Activated T-cell treated with anti-CD3 and anti-CD28 coated beads, Interleukin-2, amount 50 U/mL, for 72 hours (primary cell): ENCODE results near the gene ABHD12. TPM values are rescaled to one million over a fixed set of nuclear protein-coding genes. Genes with fewer than 3 reads are reported as not detected.

Experiments used
- ATAC-seq, 2 donors: fragments of 150-1000 bp; cut with Tn5 transposase; replicated peaks in 1 of 2; 2 replicates each; pipeline ENCODE4 v1.10.0; 2021; ENCODE audit warnings: moderate library complexity in 2 of 2, mild to moderate bottlenecking in 1 of 2
- DNase-seq, 2 donors: peaks; one replicate each; pipeline ENCODE4 v3.0.0; 2021 to 2022; ENCODE audit warnings: mixed read lengths in 1 of 2
- H3K27ac Mint-ChIP-seq: one replicate; pipeline ENCODE4 v1.8.0; 2022; ENCODE audit warnings: mild to moderate bottlenecking, moderate library complexity, mixed read lengths
- H3K27me3 Mint-ChIP-seq: one replicate; pipeline ENCODE4 v1.8.0; 2022; ENCODE audit warnings: low read depth, mixed read lengths
- H3K36me3 Mint-ChIP-seq, 2 donors: one replicate each; pipeline ENCODE4 v1.8.0; 2022; ENCODE audit warnings: mixed read lengths in 2 of 2, mild to moderate bottlenecking in 1 of 2; ENCODE audit not compliant: insufficient read depth in 2 of 2
- H3K4me1 Mint-ChIP-seq: one replicate; pipeline ENCODE4 v1.8.0; 2022; ENCODE audit warnings: low read depth, mixed read lengths
- H3K4me3 Mint-ChIP-seq, 2 donors: one replicate each; pipeline ENCODE4 v1.8.0; 2022; ENCODE audit warnings: mild to moderate bottlenecking in 2 of 2, mixed read lengths in 2 of 2, moderate library complexity in 2 of 2
- H3K9me3 Mint-ChIP-seq, 2 donors: one replicate each; pipeline ENCODE4 v1.8.0; 2022; ENCODE audit warnings: mixed read lengths in 2 of 2
- total RNA-seq, 2 donors: library from RNA; stranded (reverse); gene quantifications; one replicate each; pipeline ENCODE4 v1.2.3, GENCODE V29; 2022

The ABHD12 gene
- total RNA-seq, 2 donors from 2014 or later, result 25.5 to 26.5 TPM

GRCh38 chr20:25399037-25399430, 8.4 kb upstream of the ABHD12 start:
- peak in 1 of 2 donors; percentile 29 for DNase-seq
- Mint-ChIP-seq H3K27me3 (no peaks in the 10 kb centered on the region), H3K4me3 (no peak overlapping the region), H3K27ac (no peak overlapping the region), H3K9me3 (peaks cover 5 to 8% of the 10 kb centered on the region in 2 donors), H3K4me1 (no peaks in the 10 kb centered on the region), H3K36me3 (peaks cover 6 to 7% of the 10 kb centered on the region in 2 donors)
- peak; percentile 47 to 49 for ATAC-seq

- Mint-ChIP-seq H3K27ac (no peak overlapping the region), H3K4me1 (no peaks in the 10 kb centered on the region), H3K4me3 (no peak overlapping the region), H3K27me3 (no peaks in the 10 kb centered on the region), H3K9me3 (peaks cover 5 to 8% of the 10 kb centered on the region in 2 donors), H3K36me3 (peaks cover 6 to 7% of the 10 kb centered on the region in 2 donors)
- no peak for DNase-seq
- ATAC-seq, result no peak
These were observed 7.9 kb upstream of the ABHD12 start for GRCh38 chr20:25398376-25399036.

GRCh38 chr20:25397821-25398220, 7.2 kb upstream of the ABHD12 start:
- no peaks in the 10 kb centered on the region for H3K4me1 Mint-ChIP-seq
- peaks cover 2 to 4% of the 10 kb centered on the region in 2 donors for H3K9me3 Mint-ChIP-seq
- H3K4me3 Mint-ChIP-seq, result no peak overlapping the region
- ATAC-seq (no peak), DNase-seq (no peak)
- peaks cover 2 to 4% of the 10 kb centered on the region in 2 donors for H3K36me3 Mint-ChIP-seq
- H3K27me3 Mint-ChIP-seq, result no peaks in the 10 kb centered on the region
- H3K27ac Mint-ChIP-seq, result no peak overlapping the region

DNA sequence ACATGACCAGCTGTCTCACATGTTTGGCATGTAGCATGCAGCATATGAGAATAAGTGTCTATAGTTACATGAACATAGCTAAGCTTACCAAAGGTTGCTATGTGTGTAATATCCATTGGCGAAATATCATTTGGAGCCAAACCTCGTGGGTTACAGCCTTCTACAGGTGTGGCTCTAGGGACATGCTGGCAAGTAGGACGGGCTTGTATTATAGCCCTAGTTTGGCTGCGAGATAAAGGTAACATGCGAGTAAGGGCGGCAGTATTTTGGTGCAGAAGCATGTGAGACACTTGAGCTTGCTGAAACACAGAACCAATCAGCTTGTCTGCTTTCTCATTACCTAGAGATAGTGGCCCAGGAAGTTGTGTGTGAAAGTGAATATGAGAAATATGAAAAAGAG, 6.5 kb upstream of the ABHD12 start:
- DNase-seq, result no peak
- no peak for ATAC-seq
- no peaks in the 10 kb centered on the region for H3K36me3 Mint-ChIP-seq
- H3K4me1 Mint-ChIP-seq, result no peaks in the 10 kb centered on the region
- H3K27ac Mint-ChIP-seq, result no peak overlapping the region
- H3K4me3 Mint-ChIP-seq, result no peak overlapping the region
- no peaks in the 10 kb centered on the region for H3K9me3 Mint-ChIP-seq
- H3K27me3 Mint-ChIP-seq, result no peaks in the 10 kb centered on the region

GRCh38 chr20:25394996-25395395, 4.4 kb upstream of the ABHD12 start:
- no peak overlapping the region for H3K27ac Mint-ChIP-seq
- ATAC-seq, result no peak
- DNase-seq, result no peak
- no peaks in the 10 kb centered on the region for H3K4me1 Mint-ChIP-seq
- H3K9me3 Mint-ChIP-seq, result no peaks in the 10 kb centered on the region
- H3K27me3 Mint-ChIP-seq, result no peaks in the 10 kb centered on the region
- no peak overlapping the region for H3K4me3 Mint-ChIP-seq
- no peaks in the 10 kb centered on the region for H3K36me3 Mint-ChIP-seq

DNA sequence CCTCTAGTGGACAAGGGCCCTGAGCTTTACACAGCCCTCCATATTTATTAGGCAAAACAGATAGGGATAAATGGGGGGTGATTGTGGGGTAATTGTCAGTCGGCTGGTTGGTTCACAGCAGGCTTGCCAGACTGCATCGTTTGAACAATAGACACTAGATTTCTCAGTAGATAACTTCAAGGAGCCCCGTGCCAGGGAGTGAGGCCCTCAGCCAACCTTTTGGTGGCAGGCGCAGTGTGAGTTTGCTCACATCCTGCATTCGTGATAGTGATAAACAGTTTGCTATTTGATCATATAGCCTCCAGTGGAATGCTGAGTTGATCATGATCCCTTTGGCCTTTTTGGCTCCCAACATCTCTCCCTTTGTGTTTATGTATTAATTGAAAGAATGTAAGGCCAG, 3.6 kb upstream of the ABHD12 start:
- no peaks in the 10 kb centered on the region for H3K9me3 Mint-ChIP-seq
- H3K27ac Mint-ChIP-seq, result no peak overlapping the region
- DNase-seq, result no peak
- no peak overlapping the region for H3K4me3 Mint-ChIP-seq
- no peaks in the 10 kb centered on the region for H3K36me3 Mint-ChIP-seq
- no peak for ATAC-seq
- no peaks in the 10 kb centered on the region for H3K27me3 Mint-ChIP-seq
- H3K4me1 Mint-ChIP-seq, result peaks cover 5% of the 10 kb centered on the region

GRCh38 chr20:25389858-25390537, 637 bp downstream of the ABHD12 start:
- Mint-ChIP-seq H3K27ac (no peak overlapping the region), H3K4me1 (peaks cover 15% of the 10 kb centered on the region), H3K36me3 (peaks cover 0 to 3% of the 10 kb centered on the region in 2 donors), H3K9me3 (no peaks in the 10 kb centered on the region), H3K4me3 (peak overlapping the region; percentile 80 to 86), H3K27me3 (no peaks in the 10 kb centered on the region)
- DNase-seq, result peak; percentile 42 to 50
- ATAC-seq, result peak; percentile 37 to 42

DNA sequence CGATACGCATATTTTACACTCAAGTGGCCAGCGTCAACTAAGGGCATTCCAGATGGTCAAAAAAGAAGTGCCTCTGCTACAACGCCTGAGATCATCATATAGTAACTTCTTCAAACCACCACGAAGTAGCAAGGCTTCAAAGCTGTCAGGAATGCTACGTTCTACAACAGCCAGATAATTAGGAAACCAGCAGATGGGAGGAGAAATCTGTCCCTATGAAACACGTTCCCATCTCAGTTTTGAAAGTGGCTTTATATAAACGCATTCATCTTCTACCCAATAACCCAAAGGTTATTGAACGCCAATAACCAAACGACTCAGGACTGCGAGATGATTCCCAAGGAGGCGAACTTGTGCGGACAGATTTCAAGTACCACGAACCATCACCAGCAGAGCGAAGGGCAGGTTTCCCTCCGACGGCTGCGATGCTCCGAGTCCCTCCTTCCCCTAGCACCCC, 1.2 kb downstream of the ABHD12 start:
- DNase-seq, result no peak
- peaks cover 15% of the 10 kb centered on the region for H3K4me1 Mint-ChIP-seq
- peak overlapping the region; percentile 80 to 86 for H3K4me3 Mint-ChIP-seq
- no peak overlapping the region for H3K27ac Mint-ChIP-seq
- ATAC-seq, result no peak
- H3K27me3 Mint-ChIP-seq, result no peaks in the 10 kb centered on the region
- peaks cover 0 to 3% of the 10 kb centered on the region in 2 donors for H3K36me3 Mint-ChIP-seq
- no peaks in the 10 kb centered on the region for H3K9me3 Mint-ChIP-seq

GRCh38 chr20:25382704-25383370, 7.8 kb downstream of the ABHD12 start:
- DNase-seq, result no peak
- ATAC-seq, result no peak
- Mint-ChIP-seq H3K9me3 (no peaks in the 10 kb centered on the region), H3K27ac (no peak overlapping the region), H3K27me3 (no peaks in the 10 kb centered on the region), H3K36me3 (no peaks in the 10 kb centered on the region), H3K4me3 (no peak overlapping the region), H3K4me1 (peaks cover 22% of the 10 kb centered on the region)

DNA sequence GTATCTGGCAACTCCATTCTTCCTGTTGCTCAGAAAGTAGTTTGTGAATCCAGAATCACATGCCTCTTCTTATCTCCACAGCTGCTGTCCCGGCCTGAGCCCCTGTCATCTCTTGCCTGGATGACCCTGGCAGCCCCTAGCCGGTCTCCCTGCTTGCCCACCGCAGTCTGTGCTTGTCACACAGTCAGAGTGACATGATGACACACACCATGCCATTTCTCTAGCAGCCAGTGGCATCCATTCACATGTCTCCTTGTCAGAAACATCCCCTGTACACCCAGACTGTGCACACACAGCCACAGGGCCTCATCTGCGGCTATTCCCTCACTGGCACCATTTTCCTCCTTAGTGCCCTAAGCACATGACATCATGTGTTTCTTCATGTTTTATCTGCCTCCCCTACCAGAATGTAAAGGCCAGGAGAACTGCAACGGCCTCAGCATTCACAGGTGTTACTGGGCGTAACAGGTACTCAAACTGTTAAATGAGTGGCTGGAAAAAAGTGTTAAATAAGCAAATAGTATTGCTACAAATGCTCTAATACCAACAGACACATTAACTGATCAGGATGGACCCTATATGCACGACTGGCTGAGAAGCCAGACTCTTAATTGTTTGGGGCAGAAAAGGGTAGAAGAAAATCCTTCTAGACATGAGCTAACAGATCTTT, 9.6 kb downstream of the ABHD12 start:
- no peak for ATAC-seq
- Mint-ChIP-seq H3K9me3 (no peaks in the 10 kb centered on the region), H3K27ac (no peak overlapping the region)

GRCh38 chr20:25378884-25379733, 11.5 kb downstream of the ABHD12 start:
- no peak overlapping the region for H3K4me3 Mint-ChIP-seq
- no peaks in the 10 kb centered on the region for H3K27me3 Mint-ChIP-seq
- H3K9me3 Mint-ChIP-seq, result no peaks in the 10 kb centered on the region
- H3K27ac Mint-ChIP-seq, result no peak overlapping the region
- no peak for ATAC-seq
- peaks cover 33% of the 10 kb centered on the region for H3K4me1 Mint-ChIP-seq
- H3K36me3 Mint-ChIP-seq, result no peaks in the 10 kb centered on the region
- no peak for DNase-seq

More for the DNA sequence above, 9.6 kb downstream of the ABHD12 start:
- no peak for DNase-seq
- Mint-ChIP-seq H3K4me1 (peaks cover 22% of the 10 kb centered on the region), H3K36me3 (no peaks in the 10 kb centered on the region), H3K4me3 (no peak overlapping the region), H3K27me3 (no peaks in the 10 kb centered on the region)

- Mint-ChIP-seq H3K27ac (no peak overlapping the region), H3K27me3 (no peaks in the 10 kb centered on the region), H3K4me3 (no peak overlapping the region), H3K4me1 (peaks cover 34% of the 10 kb centered on the region), H3K36me3 (no peaks in the 10 kb centered on the region), H3K9me3 (no peaks in the 10 kb centered on the region)
- ATAC-seq, result no peak
- DNase-seq, result no peak
These were observed 12.3 kb downstream of the ABHD12 start for GRCh38 chr20:25378189-25378883.
